Measurements from ENCODE around the gene GUCA1A.
"Not testable (repeated sequence)": the region's sequence is repeated elsewhere in the genome, so short reads cannot be mapped to it uniquely, and the experiment has no call there.

The GUCA1A gene

GRCh38 chr6:42185597-42185996 lies 12.4 kb downstream of the GUCA1A start:
- H3K27me3 ChIP-seq = no peaks in the 10 kb centered on the region
- H3K4me1 ChIP-seq = no peaks in the 10 kb centered on the region
- DNase-seq = no peak
- peaks cover 0 to 19% (median 2%) of the 10 kb centered on the region in 3 donors for H3K36me3 ChIP-seq
- no peak overlapping the region for H3K27ac ChIP-seq
- TF ChIP-seq CTCF (IDR thresholded peaks at IDR 0.05) = no peak
- H3K9me3 ChIP-seq = no peaks in the 10 kb centered on the region
- no peak overlapping the region for H3K4me3 ChIP-seq
- intact Hi-C loops (cut with DNase I; ENCODE audit: low total_unique reads) = no loop called here

GRCh38 chr6:42188406-42188805 lies 15.2 kb downstream of the GUCA1A start:
- TF ChIP-seq CTCF (IDR thresholded peaks at IDR 0.05) = no peak
- Histone ChIP-seq H3K4me1 (peaks cover 0 to 2% (median 0%) of the 10 kb centered on the region in 4 donors), H3K27me3 (no peaks in the 10 kb centered on the region), H3K27ac (no peak overlapping the region), H3K36me3 (peaks cover 0 to 26% (median 4%) of the 10 kb centered on the region in 3 donors), H3K4me3 (no peak overlapping the region), H3K9me3 (no peaks in the 10 kb centered on the region)
- intact Hi-C loops (cut with DNase I; ENCODE audit: low total_unique reads) = no loop called here
- DNase-seq = no peak

DNA sequence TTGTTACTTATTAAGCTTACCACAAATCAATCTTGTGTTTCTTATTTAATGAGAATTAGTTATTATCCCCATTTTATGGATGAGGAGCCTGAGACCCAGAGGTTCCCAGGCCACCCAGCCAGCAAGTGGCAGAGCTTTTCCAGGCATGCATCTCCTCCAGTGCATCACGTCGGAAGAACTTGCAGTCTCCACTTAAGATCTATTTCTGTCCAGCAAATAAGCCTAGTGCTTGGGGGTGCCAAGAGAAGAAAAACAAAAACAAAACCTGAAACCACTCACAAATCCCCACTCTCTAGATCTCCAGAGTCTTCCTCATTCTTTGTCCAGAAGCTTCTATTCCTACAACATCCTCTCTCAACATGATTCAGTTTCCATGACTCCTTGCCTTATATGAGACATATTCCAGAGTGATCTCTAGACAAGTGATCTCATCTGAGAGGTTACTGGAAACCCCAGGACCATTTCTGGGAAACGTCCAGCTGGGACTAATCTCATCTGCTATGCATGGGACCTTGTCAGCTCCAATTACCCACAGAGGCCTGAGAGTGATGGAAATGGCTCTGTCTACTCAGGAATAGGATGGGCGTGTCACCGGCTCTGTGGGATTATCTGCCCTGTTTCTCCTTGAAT lies 17.5 kb downstream of the GUCA1A start:
- peaks cover 0 to 3% (median 0%) of the 10 kb centered on the region in 4 donors for H3K4me1 ChIP-seq
- TF ChIP-seq CTCF (IDR thresholded peaks at IDR 0.05) = no peak
- no peaks in the 10 kb centered on the region for H3K9me3 ChIP-seq
- DNase-seq = no peak
- peaks cover 0 to 14% (median 4%) of the 10 kb centered on the region in 3 donors for H3K36me3 ChIP-seq
- H3K4me3 ChIP-seq = no peak overlapping the region
- intact Hi-C loops (cut with DNase I; ENCODE audit: low total_unique reads) = no loop called here
- H3K27me3 ChIP-seq = no peaks in the 10 kb centered on the region
- no peak overlapping the region for H3K27ac ChIP-seq

DNA sequence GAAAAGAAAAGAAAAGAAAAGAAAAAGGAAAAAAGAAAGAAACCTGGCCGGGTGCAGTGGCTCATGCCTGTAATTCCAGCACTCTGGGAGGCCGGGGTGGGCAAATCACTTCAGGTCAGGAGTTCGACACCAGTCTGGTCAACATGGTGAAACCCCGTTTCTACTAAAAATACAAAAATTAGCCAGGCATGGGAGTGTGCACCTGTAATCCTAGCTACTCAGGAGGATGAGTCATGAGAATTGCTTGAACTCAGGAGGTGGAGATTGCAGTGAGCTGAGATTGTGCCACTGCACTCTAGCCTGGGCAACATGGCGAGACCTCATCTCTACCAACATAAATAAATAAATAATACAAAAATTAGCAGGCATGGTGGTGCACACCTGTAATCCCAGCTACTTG lies 19.2 kb downstream of the GUCA1A start:
- intact Hi-C loops (cut with DNase I; ENCODE audit: low total_unique reads); H3K4me3 ChIP-seq; H3K4me1 ChIP-seq; H3K27ac ChIP-seq; H3K27me3 ChIP-seq; DNase-seq; H3K9me3 ChIP-seq: not testable (repeated sequence)
- peaks cover 0 to 11% (median 4%) of the 10 kb centered on the region in 3 donors for H3K36me3 ChIP-seq

GRCh38 chr6:42193491-42193894 lies 20.3 kb downstream of the GUCA1A start:
- DNase-seq = no peak
- Histone ChIP-seq H3K27ac (no peak overlapping the region), H3K27me3 (no peaks in the 10 kb centered on the region), H3K4me1 (peaks cover 0 to 3% (median 0%) of the 10 kb centered on the region in 4 donors), H3K9me3 (no peaks in the 10 kb centered on the region), H3K36me3 (peaks cover 0 to 9% (median 4%) of the 10 kb centered on the region in 3 donors), H3K4me3 (no peak overlapping the region)
- no peak for TF ChIP-seq CTCF (IDR thresholded peaks at IDR 0.05)
- intact Hi-C loops (cut with DNase I; ENCODE audit: low total_unique reads) = no loop called here

DNA sequence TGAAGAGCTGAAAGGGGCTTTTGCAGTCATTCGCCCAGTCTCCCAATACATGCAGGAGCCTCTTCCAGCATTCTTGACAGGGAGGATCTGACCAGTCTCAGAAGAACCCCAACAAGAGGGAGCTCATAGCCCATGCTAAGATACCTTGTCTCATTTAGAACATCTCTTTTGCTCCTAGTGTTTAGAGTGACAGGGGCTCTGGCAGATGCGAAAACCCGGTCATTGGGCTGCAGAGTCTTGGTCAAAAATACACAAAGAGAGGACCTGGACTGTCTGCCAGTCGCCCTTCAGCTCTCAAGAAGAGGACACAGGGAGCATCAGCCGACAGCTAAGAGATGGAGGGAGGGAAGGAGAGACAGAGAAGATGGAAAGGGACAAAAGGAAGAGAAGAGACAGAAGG lies 20.9 kb downstream of the GUCA1A start:
- Histone ChIP-seq H3K27ac (no peak overlapping the region), H3K9me3 (no peaks in the 10 kb centered on the region), H3K4me1 (peaks cover 0 to 3% (median 0%) of the 10 kb centered on the region in 4 donors), H3K36me3 (peaks cover 0 to 7% (median 4%) of the 10 kb centered on the region in 3 donors), H3K27me3 (no peaks in the 10 kb centered on the region), H3K4me3 (no peak overlapping the region)
- TF ChIP-seq CTCF (IDR thresholded peaks at IDR 0.05) = no peak
- no peak for DNase-seq
- intact Hi-C loops (cut with DNase I; ENCODE audit: low total_unique reads) = no loop called here
